ENCODE data around the gene TUBG1. TPM values are rescaled to one million over a fixed set of nuclear protein-coding genes. Genes with fewer than 3 reads are reported as not detected.
A peak's percentile ranks its signal among the peaks of the same experiment; 100 is the strongest.
"Not testable (repeated sequence)": the region's sequence is repeated elsewhere in the genome, so short reads cannot be mapped to it uniquely, and the experiment has no call there.

Gene TUBG1
- total and polyA plus RNA-seq, 8 donors = 18.5 to 72.4 (median 45.7) TPM

DNA sequence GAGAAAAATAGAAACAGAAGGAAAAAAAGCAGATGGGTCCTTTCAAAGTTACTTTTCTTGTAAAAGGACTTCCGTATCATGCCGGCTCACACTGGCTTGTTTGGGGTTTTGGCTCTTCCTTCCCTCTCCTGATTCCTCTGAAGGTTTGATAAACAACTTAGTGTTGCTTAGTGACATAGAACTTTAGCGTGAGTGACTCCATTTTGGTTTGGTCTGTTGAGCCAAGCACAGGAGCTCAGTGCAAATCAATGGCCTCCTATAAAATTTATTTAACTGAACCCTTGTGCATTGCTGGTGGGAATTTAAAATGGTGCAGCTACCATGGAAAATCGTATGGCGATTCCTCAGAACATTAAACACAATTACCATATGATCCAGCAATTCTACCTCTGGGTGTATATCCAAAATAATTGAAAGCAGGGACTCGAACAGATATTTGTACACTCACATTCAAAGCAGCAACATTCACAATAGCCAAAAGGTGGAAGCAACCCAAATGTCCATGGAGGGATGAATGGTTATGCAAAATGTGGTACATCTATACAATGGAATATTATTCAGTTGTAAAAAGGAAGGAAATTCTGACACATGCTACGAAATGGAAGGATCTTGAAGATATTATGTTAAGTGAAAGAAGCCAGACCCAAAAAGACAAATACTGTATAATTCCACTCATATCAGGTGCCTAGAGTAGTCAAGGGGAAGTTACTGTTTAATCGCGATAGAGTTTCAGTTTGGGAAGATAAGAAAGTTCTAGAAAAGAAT lies 48.5 kb downstream of the TUBG1 start:
- no peak for TF ChIP-seq POLR2A (IDR thresholded peaks at IDR 0.05)
- TF ChIP-seq POLR2AphosphoS5 (IDR thresholded peaks at IDR 0.05) = no peak
- no peak for TF ChIP-seq EP300 (IDR thresholded peaks at IDR 0.05)
- TF ChIP-seq, protein P1, sequence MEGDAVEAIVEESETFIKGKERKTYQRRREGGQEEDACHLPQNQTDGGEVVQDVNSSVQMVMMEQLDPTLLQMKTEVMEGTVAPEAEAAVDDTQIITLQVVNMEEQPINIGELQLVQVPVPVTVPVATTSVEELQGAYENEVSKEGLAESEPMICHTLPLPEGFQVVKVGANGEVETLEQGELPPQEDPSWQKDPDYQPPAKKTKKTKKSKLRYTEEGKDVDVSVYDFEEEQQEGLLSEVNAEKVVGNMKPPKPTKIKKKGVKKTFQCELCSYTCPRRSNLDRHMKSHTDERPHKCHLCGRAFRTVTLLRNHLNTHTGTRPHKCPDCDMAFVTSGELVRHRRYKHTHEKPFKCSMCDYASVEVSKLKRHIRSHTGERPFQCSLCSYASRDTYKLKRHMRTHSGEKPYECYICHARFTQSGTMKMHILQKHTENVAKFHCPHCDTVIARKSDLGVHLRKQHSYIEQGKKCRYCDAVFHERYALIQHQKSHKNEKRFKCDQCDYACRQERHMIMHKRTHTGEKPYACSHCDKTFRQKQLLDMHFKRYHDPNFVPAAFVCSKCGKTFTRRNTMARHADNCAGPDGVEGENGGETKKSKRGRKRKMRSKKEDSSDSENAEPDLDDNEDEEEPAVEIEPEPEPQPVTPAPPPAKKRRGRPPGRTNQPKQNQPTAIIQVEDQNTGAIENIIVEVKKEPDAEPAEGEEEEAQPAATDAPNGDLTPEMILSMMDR (IDR thresholded peaks at IDR 0.05) = no peak
- 85 to 88% (median 87%) methylated on average over 9 of the region's 9 CpGs for WGBS, 5 donors
- Histone ChIP-seq H3K27me3 (peaks cover 0 to 4% (median 0%) of the 10 kb centered on the region in 3 donors), H3K27ac (peak overlapping the region in 1 of 5 donors; percentile 87), H3K36me3 (peaks cover 3 to 22% (median 12%) of the 10 kb centered on the region in 4 donors), H3K4me1 (peaks cover 11 to 46% (median 34%) of the 10 kb centered on the region in 4 donors), H3K9me3 (no peaks in the 10 kb centered on the region), H3K4me3 (no peak overlapping the region)
- intact Hi-C loops (cut with DNase I; ENCODE audit: low total_unique reads) = no loop called here
- DNase-seq = no peak

DNA sequence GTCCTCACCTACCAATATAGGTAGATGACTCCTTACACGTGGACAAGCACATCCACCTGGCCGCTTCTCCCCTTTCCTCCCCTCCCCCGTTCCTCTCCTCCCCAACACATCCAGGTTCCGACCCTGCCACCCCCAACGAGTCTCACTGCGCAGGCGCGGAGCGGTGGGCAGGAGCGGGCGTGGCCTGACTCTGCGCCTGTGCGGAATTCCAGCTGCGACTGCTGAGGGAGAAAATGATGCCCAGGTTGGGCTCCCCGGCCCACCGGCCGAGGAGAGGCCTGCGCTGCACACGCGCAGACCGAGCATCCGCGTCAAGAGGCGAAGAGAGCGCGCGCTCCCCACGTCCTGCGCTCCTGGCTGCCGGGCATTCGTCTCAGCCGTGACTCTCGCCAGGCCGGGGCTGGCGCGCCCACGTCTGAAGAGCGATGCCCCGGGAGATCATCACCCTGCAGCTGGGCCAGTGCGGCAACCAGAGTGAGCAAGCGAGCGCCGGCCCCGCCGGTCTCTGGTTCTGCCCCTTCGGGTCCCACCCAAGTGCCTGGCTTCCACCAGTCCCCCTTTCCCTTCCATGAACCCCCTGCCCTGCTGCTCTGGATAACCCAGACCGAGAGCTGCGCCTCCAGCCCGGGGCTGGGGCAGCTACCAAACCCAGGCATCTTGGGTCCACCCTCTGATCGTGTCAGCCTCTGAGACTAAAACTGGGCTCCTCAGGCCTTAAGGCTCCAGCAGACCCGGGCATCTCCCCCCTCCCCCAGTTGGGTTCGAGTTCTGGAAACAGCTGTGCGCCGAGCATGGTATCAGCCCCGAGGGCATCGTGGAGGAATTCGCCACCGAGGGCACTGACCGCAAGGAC lies 49.8 kb downstream of the TUBG1 start, which contains the start of gene TUBG2:
Gene TUBG2, plus strand, starts transcription at position 206 of the 853 bp plus-strand sequence. Its CDS starts 220 bp downstream, at position 426.
- peaks cover 11 to 33% (median 26%) of the 10 kb centered on the region in 4 donors for H3K4me1 ChIP-seq
- DNase-seq = peak; percentile 84 to 97
- no peaks in the 10 kb centered on the region for H3K27me3 ChIP-seq
- peak within 1 kb of the TSS; percentile 45 to 87 (median 76) for H3K27ac ChIP-seq
- intact Hi-C loops (cut with DNase I; ENCODE audit: low total_unique reads) = no loop called here
- 1 to 3% (median 2%) methylated on average over 35 to 56 of the region's 59 CpGs for WGBS, 5 donors
- peaks cover 3 to 35% (median 23%) of the 10 kb centered on the region in 4 donors for H3K36me3 ChIP-seq
- H3K4me3 ChIP-seq = peak within 1 kb of the TSS; percentile 54 to 72 (median 58)
- peak in 2 of 3 donors; percentile 68 to 84 for TF ChIP-seq POLR2AphosphoS5 (IDR thresholded peaks at IDR 0.05)
- TF ChIP-seq, protein P1 (IDR thresholded peaks at IDR 0.05) = no peak
- no peaks in the 10 kb centered on the region for H3K9me3 ChIP-seq

DNA sequence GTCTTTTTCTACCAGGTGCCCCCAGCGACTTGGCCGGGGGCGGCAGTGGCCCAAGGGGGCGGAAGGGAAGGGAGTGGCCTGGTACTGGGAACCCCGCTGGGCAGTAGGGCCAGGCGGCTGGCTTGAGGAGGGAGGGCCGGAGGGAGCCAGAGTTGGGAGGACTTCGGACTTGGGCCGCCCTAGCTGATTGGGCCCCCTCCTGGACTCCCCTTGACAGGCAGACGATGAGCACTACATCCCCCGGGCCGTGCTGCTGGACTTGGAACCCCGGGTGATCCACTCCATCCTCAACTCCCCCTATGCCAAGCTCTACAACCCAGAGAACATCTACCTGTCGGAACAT lies 50.4 kb downstream of the TUBG1 start:
- intact Hi-C loops (cut with DNase I; ENCODE audit: low total_unique reads); H3K27me3 ChIP-seq; DNase-seq; H3K9me3 ChIP-seq: not testable (repeated sequence)
- Histone ChIP-seq H3K36me3 (peaks cover 3 to 39% (median 25%) of the 10 kb centered on the region in 4 donors), H3K4me1 (peaks cover 11 to 29% (median 23%) of the 10 kb centered on the region in 4 donors), H3K4me3 (peak overlapping the region; percentile 54 to 72 (median 58)), H3K27ac (peak overlapping the region in 4 of 5 donors; percentile 75 to 87 (median 80))
- 35 to 100% (median 100%) methylated on average over 1 to 7 of the region's 14 CpGs for WGBS, 5 donors

DNA sequence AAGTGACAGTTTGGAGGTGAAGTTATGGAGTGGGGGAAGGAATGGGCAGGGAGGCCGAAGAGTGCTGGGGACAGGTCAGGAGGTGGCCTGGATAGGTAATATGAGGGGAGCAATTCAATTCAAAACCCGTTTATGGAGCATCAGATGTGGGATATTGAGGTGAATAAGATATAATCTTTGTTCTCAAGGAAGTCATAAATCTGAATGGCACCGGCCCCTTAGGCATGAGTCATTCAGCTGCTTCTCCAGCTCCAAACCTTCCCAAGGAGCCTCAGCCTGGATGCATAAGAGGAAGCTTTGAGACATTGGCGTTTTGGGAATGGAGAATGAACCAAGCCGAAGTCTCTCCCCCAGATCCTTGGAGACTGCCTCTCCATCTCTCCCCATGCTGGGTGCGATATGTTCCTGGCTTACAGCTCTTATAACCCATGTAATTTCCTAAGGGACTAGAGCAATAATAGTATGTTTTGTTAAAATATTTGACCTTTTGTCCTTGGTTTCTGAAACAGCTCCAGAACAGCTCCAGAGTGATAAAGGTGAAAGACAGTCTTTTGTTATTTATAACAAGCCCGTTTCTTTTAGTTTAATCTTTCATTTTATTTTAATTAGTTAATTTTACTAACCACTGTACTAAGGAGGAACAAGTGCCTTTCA lies 51.3 kb downstream of the TUBG1 start:
- intact Hi-C loops (cut with DNase I; ENCODE audit: low total_unique reads) = no loop called here

More for the DNA sequence above, 51.3 kb downstream of the TUBG1 start:
- Histone ChIP-seq H3K36me3 (peaks cover 9 to 48% (median 35%) of the 10 kb centered on the region in 4 donors), H3K4me1 (peaks cover 11 to 29% (median 23%) of the 10 kb centered on the region in 4 donors), H3K27ac (peak overlapping the region in 3 of 5 donors; percentile 13 to 32 (median 24)), H3K9me3 (no peaks in the 10 kb centered on the region), H3K4me3 (peak overlapping the region in 1 of 4 donors; percentile 1), H3K27me3 (no peaks in the 10 kb centered on the region)
- no peak for DNase-seq
- TF ChIP-seq EP300 (IDR thresholded peaks at IDR 0.05) (no peak), POLR2AphosphoS5 (IDR thresholded peaks at IDR 0.05) (peak in 1 of 3 donors; percentile 17), POLR2A (IDR thresholded peaks at IDR 0.05) (no peak)
- TF ChIP-seq, protein P1 (IDR thresholded peaks at IDR 0.05) = no peak
- 59 to 68% (median 63%) methylated on average over 7 of the region's 7 CpGs for WGBS, 5 donors

Other genes starting within 250 kb of the TUBG1 start
- gene STAT3, start 221.2 kb upstream of the TUBG1 start, total RNA-seq = 100 to 1,000 TPM in 4 of 5 donors, 10 to 100 TPM in 1; 70.4 to 207 (median 159) TPM
- gene STAT3, start 221.2 kb upstream of the TUBG1 start, polyA plus RNA-seq = 10 to 100 TPM; 31.3 to 46.6 (median 42.3) TPM
- gene CAVIN1, start 186.4 kb upstream of the TUBG1 start, total RNA-seq = 100 to 1,000 TPM in 3 of 5 donors, 10 to 100 TPM in 2; 75.2 to 244 (median 162) TPM
- 100 to 1,000 TPM in 1 of 3 donors, 10 to 100 TPM in 2; 61.2 to 104 (median 94.2) TPM for gene CAVIN1, start 186.4 kb upstream of the TUBG1 start, polyA plus RNA-seq
- 100 to 1,000 TPM in 3 of 5 donors, 10 to 100 TPM in 2; 61.7 to 435 (median 123) TPM for gene ATP6V0A1, start 150.8 kb upstream of the TUBG1 start, total RNA-seq
- gene ATP6V0A1, start 150.8 kb upstream of the TUBG1 start, polyA plus RNA-seq = 10 to 100 TPM; 13.1 to 24.5 (median 13.2) TPM
- 10 to 100 TPM; 11.7 to 55.8 (median 22.9) TPM for gene NAGLU, start 73.4 kb upstream of the TUBG1 start, total RNA-seq
- 10 to 100 TPM; 16.7 to 22.4 (median 19.9) TPM for gene NAGLU, start 73.4 kb upstream of the TUBG1 start, polyA plus RNA-seq
- gene HSD17B1, start 56.8 kb upstream of the TUBG1 start, total RNA-seq = 1 to 10 TPM in 1 of 5 donors, under 1 TPM in 1, not detected in 3; 0.55 to 1.8 TPM
- 1 to 10 TPM; 2.7 to 4.8 (median 4.6) TPM for gene HSD17B1, start 56.8 kb upstream of the TUBG1 start, polyA plus RNA-seq
- gene COASY, start 47.5 kb upstream of the TUBG1 start, total RNA-seq = 100 to 1,000 TPM in 1 of 5 donors, 10 to 100 TPM in 4; 15.6 to 127 (median 43.5) TPM
- 10 to 100 TPM; 79.6 to 93.4 (median 88.4) TPM for gene COASY, start 47.5 kb upstream of the TUBG1 start, polyA plus RNA-seq
- gene MLX, start 42.6 kb upstream of the TUBG1 start, total RNA-seq = 100 to 1,000 TPM in 1 of 5 donors, 10 to 100 TPM in 4; 39.7 to 101 (median 62.5) TPM
- 10 to 100 TPM; 39.1 to 83.4 (median 55.5) TPM for gene MLX, start 42.6 kb upstream of the TUBG1 start, polyA plus RNA-seq
- gene PSMC3IP, start 32.0 kb upstream of the TUBG1 start, total RNA-seq = 1 to 10 TPM in 2 of 5 donors, under 1 TPM in 1, not detected in 2; 0.89 to 3.3 (median 2.4) TPM
- 1 to 10 TPM; 5.1 to 6.5 (median 5.2) TPM for gene PSMC3IP, start 32.0 kb upstream of the TUBG1 start, polyA plus RNA-seq
- gene RETREG3, start 309 bp upstream of the TUBG1 start, total RNA-seq = 10 to 100 TPM; 21.1 to 74.8 (median 51.0) TPM
- 10 to 100 TPM in 2 of 3 donors, 1 to 10 TPM in 1; 9.5 to 20.4 (median 15.4) TPM for gene RETREG3, start 309 bp upstream of the TUBG1 start, polyA plus RNA-seq
- gene TUBG2, start 49.6 kb downstream of the TUBG1 start, total RNA-seq = 100 to 1,000 TPM in 2 of 5 donors, 10 to 100 TPM in 2, 1 to 10 TPM in 1; 4.3 to 181 (median 15.8) TPM
- 10 to 100 TPM; 13.3 to 17.1 (median 15.9) TPM for gene TUBG2, start 49.6 kb downstream of the TUBG1 start, polyA plus RNA-seq
- gene PLEKHH3, start 67.3 kb downstream of the TUBG1 start, total RNA-seq = 10 to 100 TPM; 16.5 to 96.0 (median 28.0) TPM
- gene PLEKHH3, start 67.3 kb downstream of the TUBG1 start, polyA plus RNA-seq = 10 to 100 TPM; 19.1 to 74.4 (median 52.9) TPM
- gene CCR10, start 72.2 kb downstream of the TUBG1 start, total RNA-seq = 10 to 100 TPM in 1 of 5 donors, 1 to 10 TPM in 3, not detected in 1; 1.7 to 11.7 (median 7.0) TPM
- gene CCR10, start 72.2 kb downstream of the TUBG1 start, polyA plus RNA-seq = 1 to 10 TPM in 1 of 3 donors, under 1 TPM in 2; 0.55 to 1.4 (median 0.56) TPM
- 10 to 100 TPM in 2 of 5 donors, 1 to 10 TPM in 3; 6.7 to 13.3 (median 9.0) TPM for gene CNTNAP1, start 72.8 kb downstream of the TUBG1 start, total RNA-seq
- 1 to 10 TPM in 2 of 3 donors, under 1 TPM in 1; 0.76 to 2.7 (median 2.6) TPM for gene CNTNAP1, start 72.8 kb downstream of the TUBG1 start, polyA plus RNA-seq
- gene EZH1, start 135.4 kb downstream of the TUBG1 start, total RNA-seq = 100 to 1,000 TPM in 1 of 5 donors, 10 to 100 TPM in 4; 28.1 to 512 (median 35.6) TPM
- 10 to 100 TPM in 1 of 3 donors, 1 to 10 TPM in 2; 6.3 to 16.0 (median 6.7) TPM for gene EZH1, start 135.4 kb downstream of the TUBG1 start, polyA plus RNA-seq
- 10 to 100 TPM in 2 of 5 donors, not detected in 3; 10.4 to 15.2 TPM for gene RAMP2, start 151.5 kb downstream of the TUBG1 start, total RNA-seq
- 10 to 100 TPM in 2 of 3 donors, 1 to 10 TPM in 1; 8.6 to 20.0 (median 19.2) TPM for gene RAMP2, start 151.5 kb downstream of the TUBG1 start, polyA plus RNA-seq
- gene VPS25, start 163.8 kb downstream of the TUBG1 start, total RNA-seq = 10 to 100 TPM in 3 of 5 donors, 1 to 10 TPM in 2; 4.1 to 66.5 (median 12.9) TPM
- 10 to 100 TPM; 71.8 to 79.6 (median 75.5) TPM for gene VPS25, start 163.8 kb downstream of the TUBG1 start, polyA plus RNA-seq
- gene WNK4, start 170.9 kb downstream of the TUBG1 start, total RNA-seq = 10 to 100 TPM in 2 of 5 donors, 1 to 10 TPM in 3; 1.1 to 30.4 (median 4.9) TPM
- 1 to 10 TPM; 1.1 to 1.7 (median 1.3) TPM for gene WNK4, start 170.9 kb downstream of the TUBG1 start, polyA plus RNA-seq
- 100 to 1,000 TPM in 3 of 5 donors, 10 to 100 TPM in 2; 22.2 to 166 (median 121) TPM for gene COA3, start 189.0 kb downstream of the TUBG1 start, total RNA-seq
- 100 to 1,000 TPM; 201 to 268 (median 201) TPM for gene COA3, start 189.0 kb downstream of the TUBG1 start, polyA plus RNA-seq
- gene CNTD1, start 189.2 kb downstream of the TUBG1 start, total RNA-seq = 1 to 10 TPM in 2 of 5 donors, under 1 TPM in 1, not detected in 2; 0.29 to 2.2 (median 1.3) TPM
- 1 to 10 TPM; 1.3 to 2.4 (median 1.3) TPM for gene CNTD1, start 189.2 kb downstream of the TUBG1 start, polyA plus RNA-seq
- gene BECN1, start 214.6 kb downstream of the TUBG1 start, total RNA-seq = 100 to 1,000 TPM in 3 of 5 donors, 10 to 100 TPM in 2; 53.1 to 192 (median 124) TPM
- 10 to 100 TPM; 40.3 to 86.1 (median 65.2) TPM for gene BECN1, start 214.6 kb downstream of the TUBG1 start, polyA plus RNA-seq
- gene PSME3, start 223.7 kb downstream of the TUBG1 start, total RNA-seq = 10 to 100 TPM; 26.4 to 74.4 (median 70.0) TPM
- gene PSME3, start 223.7 kb downstream of the TUBG1 start, polyA plus RNA-seq = 10 to 100 TPM; 27.1 to 75.8 (median 61.5) TPM
- gene AOC2, start 234.9 kb downstream of the TUBG1 start, total RNA-seq = 1 to 10 TPM in 1 of 5 donors, under 1 TPM in 2, not detected in 2; 0.87 to 3.0 (median 0.92) TPM
- under 1 TPM in 2 of 3 donors, not detected in 1; 0.50 to 0.55 TPM for gene AOC2, start 234.9 kb downstream of the TUBG1 start, polyA plus RNA-seq
- gene AOC3, start 241.5 kb downstream of the TUBG1 start, total RNA-seq = 10 to 100 TPM; 20.9 to 67.9 (median 42.0) TPM
- gene AOC3, start 241.5 kb downstream of the TUBG1 start, polyA plus RNA-seq = 10 to 100 TPM in 1 of 3 donors, 1 to 10 TPM in 2; 6.2 to 46.9 (median 9.3) TPM